PFSK-1 (cell line): Measurements from ENCODE around the gene ZNF362. TPM values are rescaled to one million over a fixed set of nuclear protein-coding genes. Genes with fewer than 3 reads are reported as not detected.

Experiments
- FOXP2 ChIP-seq: optimal IDR thresholded peaks from 2 replicates; pipeline ENCODE3; 2011; ENCODE audit warnings: borderline replicate concordance, control low read depth, inconsistent platforms; ENCODE audit not compliant: insufficient read depth; ENCODE audit errors: extremely low read length, extremely low read depth
- POLR2AphosphoS5 ChIP-seq: IDR thresholded peaks from 2 replicates; pipeline ENCODE4 v1.6.1; 2012; ENCODE audit warnings: low read depth, mild to moderate bottlenecking, control low read depth, low read length, moderate library complexity
- REST ChIP-seq, 2 experiments: IDR thresholded peaks; 2 replicates each; pipeline versions ENCODE4 v1.6.1 to v1.8.0; 2011 to 2012; ENCODE audit warnings: low read depth in 2 of 2, low read length in 2 of 2, control low read depth in 1 of 2, inconsistent platforms in 1 of 2, mild to moderate bottlenecking in 1 of 2, moderate library complexity in 1 of 2; ENCODE audit not compliant: insufficient read depth in 1 of 2
- SIN3A ChIP-seq: IDR thresholded peaks from 2 replicates; pipeline ENCODE4 v1.6.1; 2012; ENCODE audit warnings: mild to moderate bottlenecking, low read length, moderate library complexity, borderline replicate concordance; ENCODE audit not compliant: insufficient read depth
- TAF1 ChIP-seq: IDR thresholded peaks from 2 replicates; pipeline ENCODE4 v1.6.1; 2012; ENCODE audit warnings: low read length, control low read depth, borderline replicate concordance; ENCODE audit not compliant: insufficient read depth
- polyA plus RNA-seq: library from polyadenylated mRNA; unstranded; fragments of >200 nt; gene quantifications from one replicate; pipeline ENCODE4 v1.2.1, GENCODE V29; 2012; ENCODE audit warnings: low read depth, missing spikeins; ENCODE audit not compliant: insufficient read length

The ZNF362 gene
- 29.7 TPM for polyA plus RNA-seq

DNA sequence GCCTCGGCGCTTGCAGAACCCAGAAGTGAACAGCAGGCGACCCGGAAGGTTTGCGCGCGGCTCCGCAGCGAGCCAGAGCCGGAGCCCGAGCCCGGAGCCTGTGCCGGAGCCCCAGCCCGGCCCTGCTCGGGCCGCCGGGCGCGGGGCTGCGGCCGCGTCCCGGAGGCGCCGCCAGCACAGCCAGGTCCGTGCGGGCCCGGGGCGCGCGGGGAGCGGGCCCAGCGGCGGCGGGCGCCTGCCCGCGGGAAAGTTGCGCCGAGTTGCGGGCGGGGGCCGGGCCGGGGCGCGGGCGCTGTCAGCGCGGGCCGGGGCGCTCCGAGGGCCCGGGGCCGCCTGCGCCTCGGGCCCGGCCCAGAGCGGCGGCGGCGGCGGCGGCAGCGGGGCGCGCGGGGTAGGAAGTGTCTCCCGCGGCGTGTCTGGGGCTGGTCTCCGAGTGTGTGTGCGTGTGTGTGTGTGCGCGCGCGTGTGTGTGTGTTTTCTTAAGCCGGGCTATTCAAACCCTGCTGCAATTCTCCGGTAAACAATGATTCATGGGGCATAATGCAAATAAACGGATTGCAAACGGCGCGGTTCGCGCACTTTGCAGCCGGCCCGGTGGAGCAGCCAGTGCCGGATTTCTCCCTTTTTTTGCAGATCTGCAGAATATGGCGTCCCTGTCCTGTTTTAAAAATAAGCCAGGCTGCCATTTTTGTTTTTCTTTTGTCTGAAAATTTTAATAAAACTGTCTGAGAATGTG lies at the start of gene ZNF362:
ZNF362 (plus strand) TSS at position 22 of the 736 bp plus-strand sequence. CDS start 14,083 bp downstream, outside the sequence.
- TF ChIP-seq SIN3A (no peak), TAF1 (no peak), FOXP2 (peak; percentile 26), POLR2AphosphoS5 (no peak)

GRCh38 chr1:33211972-33212371 lies 44.3 kb upstream of the ZNF362 start:
- TF ChIP-seq POLR2AphosphoS5: no peak
- no peak for TF ChIP-seq TAF1
- no peak for TF ChIP-seq SIN3A
- TF ChIP-seq FOXP2: no peak
- TF ChIP-seq REST (IDR thresholded peaks at IDR 0.05; ENCODE audit: insufficient read depth in 1 of 2, low read depth in 2 of 2, low read length in 2 of 2): no peak

DNA sequence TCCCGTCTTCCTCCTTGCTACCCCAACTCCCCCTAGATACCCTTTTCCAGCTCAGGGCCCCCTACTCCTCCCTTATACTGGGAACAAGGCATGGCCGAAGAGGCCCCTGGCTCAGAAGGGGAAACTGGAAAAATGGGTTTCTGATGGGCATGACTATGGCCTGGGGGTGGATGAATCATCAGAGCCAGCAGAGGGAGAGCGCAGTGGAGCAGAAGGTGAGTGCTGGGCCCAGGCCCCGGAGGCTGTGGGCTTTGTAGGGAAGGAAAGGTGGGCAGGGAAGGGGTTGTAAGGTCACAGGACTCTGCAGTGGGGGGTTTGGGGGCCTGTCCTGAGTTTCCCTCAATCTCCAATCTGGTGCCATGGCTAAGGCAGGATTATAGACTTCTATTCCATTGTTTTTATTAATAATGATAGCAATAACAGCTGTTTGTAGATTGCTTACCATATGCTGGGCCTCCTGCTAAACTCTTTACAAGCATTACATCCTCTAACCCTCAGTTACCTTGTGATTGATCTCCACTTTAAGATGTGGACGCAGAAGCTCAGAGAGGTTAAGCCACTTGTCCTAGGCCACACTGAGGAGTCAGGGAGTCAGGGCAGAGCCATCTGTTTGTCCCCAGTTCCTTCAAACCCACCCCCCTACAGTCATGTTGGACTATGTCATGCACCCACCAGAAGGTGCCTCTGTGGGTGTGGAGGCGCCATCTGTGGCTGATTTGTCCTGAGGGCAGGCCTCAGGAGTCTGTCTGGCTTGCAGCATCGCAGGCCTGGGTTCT lies 36.2 kb upstream of the ZNF362 start:
- TF ChIP-seq TAF1: no peak
- TF ChIP-seq FOXP2: no peak
- TF ChIP-seq POLR2AphosphoS5: no peak
- TF ChIP-seq SIN3A: no peak
- TF ChIP-seq REST (IDR thresholded peaks at IDR 0.05; ENCODE audit: insufficient read depth in 1 of 2, low read depth in 2 of 2, low read length in 2 of 2): no peak

DNA sequence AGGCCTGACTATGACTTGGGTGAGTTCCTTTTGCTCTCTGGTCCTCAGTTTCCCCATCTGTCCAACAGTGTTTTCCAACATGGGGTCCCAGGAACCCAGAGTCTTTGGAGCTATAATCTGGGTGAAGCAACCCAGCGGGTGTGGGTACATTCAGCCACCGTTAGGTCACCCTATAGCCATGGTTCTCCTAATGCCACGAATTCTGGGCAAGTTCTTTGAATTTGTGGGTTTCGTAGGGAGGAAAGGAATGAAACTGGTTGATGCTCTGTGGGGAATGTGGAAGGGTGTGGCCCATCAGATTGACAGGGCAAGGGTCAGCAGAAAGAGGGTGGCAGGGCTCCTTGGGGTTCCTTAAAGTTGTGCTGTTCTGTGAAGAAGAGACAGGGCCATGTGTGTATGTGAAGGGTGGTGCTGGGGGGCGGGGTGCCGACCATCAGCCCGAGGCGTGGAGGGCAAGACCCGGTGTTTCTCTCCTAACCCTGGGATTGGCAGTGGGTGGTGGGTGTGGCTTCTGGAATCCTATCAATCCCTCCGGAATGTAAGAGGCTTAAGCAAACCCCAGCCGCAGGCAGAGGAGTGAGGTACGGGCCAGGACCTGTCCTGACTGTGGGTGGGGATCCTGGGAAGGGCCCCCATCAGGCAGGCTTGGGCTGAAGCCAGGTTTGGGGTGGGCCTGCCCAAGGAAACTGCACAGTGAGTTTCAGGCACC lies 35.5 kb upstream of the ZNF362 start:
- TF ChIP-seq REST (IDR thresholded peaks at IDR 0.05; ENCODE audit: insufficient read depth in 1 of 2, low read depth in 2 of 2, low read length in 2 of 2): no peak
- no peak for TF ChIP-seq FOXP2
- no peak for TF ChIP-seq POLR2AphosphoS5
- TF ChIP-seq TAF1: no peak

DNA sequence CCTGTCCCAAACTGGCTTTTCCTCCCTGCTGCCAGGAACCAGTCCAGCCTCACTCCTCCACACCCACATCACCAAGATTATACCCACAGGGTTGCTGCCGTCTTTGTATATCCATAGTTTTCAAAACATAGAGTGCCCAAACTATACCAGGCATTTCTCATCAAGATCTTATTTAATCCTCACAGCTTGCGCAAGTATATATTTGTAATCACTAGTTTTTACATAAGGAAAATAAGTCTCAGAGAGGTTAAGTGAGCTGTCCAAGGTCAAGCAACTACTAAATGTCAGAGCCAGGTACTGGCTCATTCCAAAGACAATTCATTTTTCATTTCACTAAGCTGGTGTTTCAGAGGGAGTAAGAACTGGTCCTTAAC lies 34.9 kb upstream of the ZNF362 start:
- TF ChIP-seq REST (IDR thresholded peaks at IDR 0.05; ENCODE audit: insufficient read depth in 1 of 2, low read depth in 2 of 2, low read length in 2 of 2) (no peak), TAF1 (no peak), FOXP2 (no peak), POLR2AphosphoS5 (no peak), SIN3A (no peak)
